Activated CD8-positive, alpha-beta memory T cell treated with anti-CD3 and anti-CD28 coated beads, Interleukin-2, amount 50 U/mL, for 1 hour (primary cell): ENCODE results near the gene ASAP2.
"Not testable (repeated sequence)": the region's sequence is repeated elsewhere in the genome, so short reads cannot be mapped to it uniquely, and the experiment has no call there.

Experiments
- DNase-seq: peaks from one replicate; pipeline ENCODE4 v3.0.0-alpha.2; 2020; ENCODE audit errors: extremely low read depth

Gene ASAP2

GRCh38 chr2:9251154-9252001 is 44.8 kb downstream of the ASAP2 start:
- DNase-seq = no peak

GRCh38 chr2:9252002-9252357 is 45.4 kb downstream of the ASAP2 start:
- no peak for DNase-seq

GRCh38 chr2:9255416-9255815 is 48.8 kb downstream of the ASAP2 start:
- no peak for DNase-seq

- DNase-seq = no peak
Measured at GRCh38 chr2:9256147-9256546, 49.5 kb downstream of the ASAP2 start.

- DNase-seq = no peak
Measured at GRCh38 chr2:9256570-9257043, 50.0 kb downstream of the ASAP2 start.

GRCh38 chr2:9258501-9258900 is 51.9 kb downstream of the ASAP2 start:
- no peak for DNase-seq

GRCh38 chr2:9258953-9259399 is 52.4 kb downstream of the ASAP2 start:
- no peak for DNase-seq

- no peak for DNase-seq
Measured at GRCh38 chr2:9260464-9260918, 53.9 kb downstream of the ASAP2 start.

- DNase-seq = no peak
Measured at GRCh38 chr2:9261231-9261883, 54.7 kb downstream of the ASAP2 start.

GRCh38 chr2:9262671-9263171 is 56.1 kb downstream of the ASAP2 start:
- DNase-seq = no peak

GRCh38 chr2:9263428-9263827 is 56.8 kb downstream of the ASAP2 start:
- no peak for DNase-seq

- DNase-seq = no peak
Measured at GRCh38 chr2:9264301-9264700, 57.7 kb downstream of the ASAP2 start.

- DNase-seq = no peak
Measured at GRCh38 chr2:9266711-9267110, 60.1 kb downstream of the ASAP2 start.

- not testable (repeated sequence) for DNase-seq
Measured at GRCh38 chr2:9267286-9267685, 60.7 kb downstream of the ASAP2 start.

GRCh38 chr2:9268301-9269080 is 61.9 kb downstream of the ASAP2 start:
- no peak for DNase-seq

GRCh38 chr2:9269295-9269694 is 62.7 kb downstream of the ASAP2 start:
- no peak for DNase-seq

GRCh38 chr2:9269695-9270360 is 63.2 kb downstream of the ASAP2 start:
- DNase-seq = no peak

- no peak for DNase-seq
Measured at GRCh38 chr2:9271091-9271490, 64.5 kb downstream of the ASAP2 start.

GRCh38 chr2:9271691-9272090 is 65.1 kb downstream of the ASAP2 start:
- DNase-seq = no peak

GRCh38 chr2:9273486-9274130 is 67.0 kb downstream of the ASAP2 start:
- DNase-seq = no peak
